NOMO-1 treated with DMSO at 0.1 percent for 48 hours (cell line): ENCODE measurements around the gene MCF2L.
"Not testable (repeated sequence)": the region's sequence is repeated elsewhere in the genome, so short reads cannot be mapped to it uniquely, and the experiment has no call there.

Experiments used
- DNase-seq: peaks from one replicate; lab custom pipeline; 2025; ENCODE audit not compliant: unreplicated experiment; lab: John Stamatoyannopoulos, UW

The MCF2L gene

DNA sequence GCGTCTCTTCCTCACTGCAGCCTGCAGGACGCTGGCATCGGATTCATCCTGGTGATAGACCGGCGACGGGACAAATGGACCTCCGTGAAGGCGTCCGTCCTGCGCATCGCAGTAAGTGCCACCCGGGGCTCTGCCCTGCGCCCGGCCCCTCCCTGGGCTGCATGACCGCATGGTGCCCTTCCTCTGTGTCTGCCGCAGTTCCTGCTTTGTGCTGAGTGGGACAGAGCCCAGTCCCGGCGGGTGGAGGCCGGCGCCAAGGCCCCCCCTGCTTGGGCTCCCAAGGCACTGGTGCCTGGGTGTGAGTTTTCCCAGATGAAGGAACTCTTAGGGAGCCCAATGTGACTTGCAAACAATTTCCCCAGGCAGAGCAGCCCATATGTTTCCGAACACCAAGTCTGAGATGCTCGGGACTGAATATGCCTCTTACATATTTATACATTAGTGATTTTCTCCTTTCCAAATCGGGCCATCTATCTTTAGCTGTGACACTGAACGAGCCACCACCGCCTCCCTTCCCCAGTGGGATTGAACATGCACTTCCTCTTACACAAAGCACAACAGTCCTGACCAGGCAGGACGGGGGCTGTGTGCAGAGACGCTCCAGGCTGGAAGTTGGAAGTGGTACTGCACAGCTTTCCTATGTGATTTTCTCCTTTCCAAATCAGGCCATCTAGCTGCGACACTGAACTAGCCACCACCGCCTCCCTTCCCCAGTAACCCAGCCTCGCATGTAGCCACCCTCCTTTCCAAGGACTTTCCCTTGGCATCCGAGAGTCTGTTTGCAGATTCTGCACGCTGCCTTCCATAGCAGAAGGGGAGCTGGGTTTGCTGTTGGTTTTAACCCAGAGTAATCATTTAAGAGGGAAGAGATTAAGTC is 76.5 kb downstream of the MCF2L start:
- DNase-seq, result no peak

DNA sequence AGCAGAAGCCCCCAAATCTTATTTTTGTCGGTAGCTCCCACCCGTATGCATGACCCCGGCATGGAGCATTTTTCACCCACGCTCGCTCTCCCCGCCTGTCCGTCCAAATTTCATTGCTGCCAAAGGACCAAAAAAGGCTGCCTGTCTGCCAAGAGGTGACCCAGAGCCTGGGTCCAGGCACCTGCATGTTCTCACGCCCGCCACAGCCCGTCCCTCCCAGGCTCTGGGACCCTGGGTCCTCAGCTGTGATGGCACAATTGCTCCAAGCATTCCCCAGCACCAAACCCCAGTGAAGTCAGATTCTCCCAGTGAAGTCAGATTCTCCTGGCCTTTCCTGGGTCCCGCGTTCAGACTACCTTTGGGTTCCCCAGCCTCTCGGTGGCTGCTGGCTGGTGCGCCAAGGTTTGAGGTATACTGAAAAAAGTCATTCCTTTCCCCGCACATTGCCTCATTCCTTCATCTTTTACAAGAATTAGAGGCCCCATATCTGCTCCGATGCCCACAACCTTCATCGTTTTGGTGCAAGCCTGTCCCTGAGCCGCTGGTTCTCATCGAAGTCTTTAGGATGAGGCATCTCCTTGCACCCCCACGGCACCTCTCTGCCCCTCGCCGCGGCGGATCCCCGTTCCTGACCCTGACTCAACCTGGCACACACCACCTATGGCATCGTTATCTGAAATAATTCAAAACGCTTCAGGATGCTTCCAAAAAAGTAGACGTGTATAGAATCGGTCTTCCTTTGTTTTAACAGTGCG is 77.3 kb downstream of the MCF2L start:
- DNase-seq, result no peak

- no peak for DNase-seq
These were observed 77.8 kb downstream of the MCF2L start for GRCh38 chr13:113046883-113047244.

DNA sequence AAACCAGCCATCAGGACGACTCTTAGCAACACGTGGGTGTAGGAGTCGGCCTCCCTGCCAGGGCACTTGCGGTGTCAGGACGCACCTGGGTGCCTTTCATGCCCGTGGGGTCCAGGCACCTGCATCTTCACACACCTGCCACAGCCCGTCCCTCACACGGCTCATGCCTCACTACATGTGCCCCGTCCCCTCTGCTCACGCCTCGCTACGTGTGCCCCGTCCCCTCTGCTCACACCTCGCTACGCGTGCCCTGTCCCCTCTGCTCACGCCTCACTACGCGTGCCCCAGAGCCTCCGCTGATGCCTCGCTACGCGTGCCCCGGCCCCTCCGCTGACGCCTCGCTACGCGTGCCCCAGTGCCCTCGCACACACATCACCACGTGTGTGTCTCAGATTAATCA is 78.6 kb downstream of the MCF2L start:
- no peak for DNase-seq

GRCh38 chr13:113048766-113049165 is 79.8 kb downstream of the MCF2L start:
- no peak for DNase-seq

DNA sequence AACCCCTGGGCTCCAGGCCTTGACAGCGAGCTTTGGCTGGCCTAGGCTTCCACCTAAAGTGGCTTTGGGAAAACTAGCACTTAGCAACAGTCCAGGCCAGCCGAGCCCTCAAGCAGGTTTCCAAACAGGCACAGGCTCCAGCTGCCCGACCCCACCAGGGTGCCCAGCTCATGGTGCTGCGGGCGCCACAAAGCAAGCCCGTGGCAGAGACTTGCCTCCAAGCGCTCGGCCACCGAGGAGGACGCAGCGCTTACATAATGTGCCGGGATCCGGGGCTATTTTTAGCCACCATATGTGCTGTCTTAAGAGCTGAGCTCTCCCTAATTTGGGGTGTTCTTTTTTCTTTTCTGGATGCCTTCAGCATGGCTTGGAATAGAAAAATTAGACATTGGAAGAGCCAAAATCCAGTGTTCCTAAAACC is 80.5 kb downstream of the MCF2L start:
- DNase-seq, result no peak

DNA sequence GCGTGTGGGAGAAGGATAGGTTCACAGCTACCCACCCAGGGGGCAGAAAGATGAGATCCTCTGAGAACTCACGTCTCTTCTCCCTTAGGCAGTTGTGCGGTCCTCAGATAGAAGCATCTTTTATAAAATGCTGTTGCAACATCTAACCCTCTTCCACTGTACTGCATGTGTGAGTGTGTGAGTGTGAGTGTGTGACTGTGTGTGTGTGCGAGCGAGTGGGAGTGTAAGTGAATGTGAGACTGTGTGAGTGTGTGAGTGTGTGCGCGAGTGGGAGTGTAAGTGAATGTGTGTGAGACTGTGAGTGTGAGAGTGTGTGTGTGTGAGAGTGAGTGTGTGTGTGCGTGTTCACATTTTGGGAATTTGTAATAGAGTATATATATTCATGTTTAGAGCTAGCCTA is 81.0 kb downstream of the MCF2L start:
- no peak for DNase-seq

DNA sequence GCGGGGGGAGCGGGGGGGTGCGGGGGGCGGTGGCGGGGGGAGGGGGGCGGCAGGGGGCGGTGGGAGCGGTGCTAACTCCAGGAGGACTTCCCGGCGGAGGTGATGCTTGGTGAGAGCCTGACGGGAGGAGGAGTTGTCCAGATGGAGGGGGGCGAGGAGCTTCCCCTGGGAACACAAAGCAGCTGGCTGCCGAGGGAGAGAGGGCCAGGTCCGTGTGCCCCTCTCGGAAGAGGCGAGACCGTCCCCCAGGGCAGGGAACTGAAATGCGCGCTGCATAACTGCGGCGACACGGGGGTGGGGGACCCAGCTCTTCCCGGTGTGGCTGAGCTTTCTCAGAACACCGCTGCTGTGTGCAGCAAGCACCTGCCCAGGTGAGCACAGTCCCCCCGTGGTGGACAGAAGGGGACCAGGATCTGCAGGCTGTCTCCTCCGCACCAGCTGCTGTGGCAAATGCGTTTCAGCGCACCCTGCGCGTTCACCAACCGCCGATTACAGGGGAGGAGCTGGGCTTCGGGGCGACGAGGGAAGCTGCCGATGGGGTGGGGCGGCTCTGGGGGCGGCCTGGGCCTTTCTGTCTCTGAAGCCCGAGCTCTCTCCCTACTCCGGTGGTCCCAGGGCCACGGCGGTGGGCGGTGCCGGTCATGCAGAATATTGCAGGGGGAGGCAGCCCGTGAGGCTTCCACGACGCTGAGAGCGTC is 81.9 kb downstream of the MCF2L start:
- DNase-seq, result no peak

DNA sequence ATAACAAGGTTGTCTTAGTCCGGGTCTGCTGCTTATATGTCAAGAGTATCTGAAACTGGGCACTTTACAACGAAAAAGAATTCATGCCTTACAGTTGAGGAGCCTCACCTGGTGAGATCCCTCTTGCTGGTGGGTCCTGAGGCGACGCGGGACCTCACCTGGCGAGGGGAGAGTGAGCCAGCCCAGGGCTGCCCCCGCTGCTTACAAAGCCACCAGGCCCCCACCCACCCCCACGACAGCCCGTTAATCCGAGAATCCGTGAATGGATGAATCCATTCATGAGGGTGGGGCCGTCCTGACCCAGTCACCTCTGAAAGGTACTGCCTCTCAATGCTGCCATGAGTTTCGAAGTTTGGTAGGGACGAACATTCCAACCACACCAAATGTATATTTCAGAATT is 82.6 kb downstream of the MCF2L start:
- DNase-seq, result no peak

- no peak for DNase-seq
These were observed 83.2 kb downstream of the MCF2L start for GRCh38 chr13:113052206-113052605.

GRCh38 chr13:113052971-113053370 is 84.0 kb downstream of the MCF2L start:
- no peak for DNase-seq

DNA sequence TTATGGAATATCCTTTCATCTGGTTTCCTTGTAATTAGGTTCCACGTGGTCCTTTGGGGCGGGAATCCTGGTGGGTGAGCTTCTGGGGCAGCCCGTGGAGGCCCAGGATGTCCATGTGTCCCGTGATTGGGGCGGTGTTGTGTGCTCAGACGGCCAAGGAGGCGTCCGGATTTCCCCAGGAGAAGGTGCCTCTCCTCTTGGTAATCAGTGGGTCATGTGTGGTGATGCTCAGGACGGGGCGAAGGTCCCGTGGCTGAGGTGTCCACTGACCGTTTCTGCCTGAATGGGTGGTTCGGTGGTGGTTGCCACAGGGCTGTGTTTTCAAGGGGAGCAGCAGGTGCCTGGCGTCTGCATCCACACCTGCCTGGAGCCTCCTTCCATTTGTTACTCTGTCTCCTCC is 84.4 kb downstream of the MCF2L start:
- no peak for DNase-seq

DNA sequence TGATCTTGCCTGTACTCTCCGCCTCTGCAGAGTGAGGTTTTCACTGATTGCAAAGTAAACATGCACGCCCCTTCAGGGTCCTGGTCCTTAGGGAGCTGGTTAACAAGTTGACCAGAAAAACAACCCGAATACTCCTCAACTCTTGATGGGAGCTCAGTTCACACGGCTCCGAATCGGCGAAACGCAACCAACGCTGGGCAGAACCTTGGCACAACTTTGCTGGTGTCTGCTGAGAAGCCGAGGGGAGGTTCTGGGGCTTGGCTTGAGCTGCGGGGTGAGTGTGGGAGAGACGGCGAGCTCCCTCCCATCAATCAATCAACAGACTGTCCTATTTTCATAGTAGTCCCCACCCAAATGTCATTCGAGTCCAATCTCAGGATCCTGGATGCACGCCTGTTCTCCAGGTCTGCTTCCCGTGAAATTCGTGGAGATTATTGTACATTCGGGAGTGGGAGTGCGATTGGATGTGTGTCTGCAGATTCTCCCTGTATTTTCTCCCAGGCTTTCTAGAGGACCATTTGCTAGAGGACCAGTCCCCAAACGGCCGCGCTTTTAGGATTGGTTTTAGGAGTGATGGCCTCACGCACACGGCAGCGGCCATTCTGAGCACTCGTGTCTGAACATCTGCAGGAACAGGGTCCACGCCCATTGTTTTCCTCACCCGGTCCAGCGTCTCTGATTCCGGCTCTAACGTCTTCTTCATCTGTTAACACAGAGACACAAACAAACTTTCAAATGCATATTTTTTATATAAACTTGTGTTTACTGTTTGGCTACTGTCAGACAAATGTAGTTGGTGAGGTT is 85.0 kb downstream of the MCF2L start:
- no peak for DNase-seq

GRCh38 chr13:113057084-113057483 is 88.1 kb downstream of the MCF2L start:
- DNase-seq, result no peak

- DNase-seq, result not testable (repeated sequence)
These were observed 88.5 kb downstream of the MCF2L start for GRCh38 chr13:113057559-113057958.

- no peak for DNase-seq
These were observed 89.3 kb downstream of the MCF2L start for GRCh38 chr13:113058129-113058987.

DNA sequence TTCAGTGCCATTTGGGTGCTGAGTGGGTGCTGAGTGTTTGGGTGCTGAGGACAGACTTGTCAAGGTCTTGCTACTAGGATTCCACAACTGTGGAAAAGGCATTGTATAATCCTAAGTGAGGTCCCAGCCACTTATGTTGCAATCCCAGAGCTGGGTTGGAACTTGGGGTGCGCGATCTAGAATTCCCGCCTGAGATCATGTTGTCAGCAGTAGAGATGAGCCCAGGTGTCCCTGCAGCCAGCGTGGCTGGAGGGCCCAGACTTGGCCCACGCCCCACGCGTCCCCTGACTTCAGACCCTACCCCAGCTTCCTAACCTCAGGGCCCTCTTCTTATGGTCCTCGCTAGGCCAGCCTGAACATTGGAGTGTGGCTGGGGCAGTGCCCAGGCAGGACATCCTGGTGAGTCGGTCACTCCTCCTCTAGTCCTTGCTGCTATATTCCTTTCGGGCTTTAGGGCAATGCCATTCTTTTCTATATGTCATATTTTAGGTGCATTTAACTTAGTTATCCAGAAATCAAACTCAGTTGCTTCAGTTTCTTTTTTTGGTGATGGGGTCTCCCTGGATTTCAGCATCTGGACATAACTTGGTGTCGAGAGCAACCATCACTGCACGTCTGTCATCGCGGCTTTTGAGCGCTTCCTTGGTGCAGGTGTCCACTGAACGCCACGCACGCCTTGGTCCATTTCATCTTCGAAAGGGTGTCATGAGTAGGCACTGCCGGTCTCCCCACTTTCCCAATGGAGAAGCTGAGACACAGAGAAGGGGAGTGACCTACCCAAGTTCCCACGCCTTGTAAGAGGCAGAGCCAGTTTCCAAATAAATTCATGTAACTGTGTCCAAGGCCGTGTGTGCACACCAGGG is 90.2 kb downstream of the MCF2L start:
- DNase-seq, result no peak

- DNase-seq, result no peak
These were observed 90.9 kb downstream of the MCF2L start for GRCh38 chr13:113059891-113060290.
